ENCODE data around the gene ATP2B2. TPM values are rescaled to one million over a fixed set of nuclear protein-coding genes. Genes with fewer than 3 reads are reported as not detected.

The ATP2B2 gene
- polyA plus RNA-seq, 3 donors, result not detected

DNA sequence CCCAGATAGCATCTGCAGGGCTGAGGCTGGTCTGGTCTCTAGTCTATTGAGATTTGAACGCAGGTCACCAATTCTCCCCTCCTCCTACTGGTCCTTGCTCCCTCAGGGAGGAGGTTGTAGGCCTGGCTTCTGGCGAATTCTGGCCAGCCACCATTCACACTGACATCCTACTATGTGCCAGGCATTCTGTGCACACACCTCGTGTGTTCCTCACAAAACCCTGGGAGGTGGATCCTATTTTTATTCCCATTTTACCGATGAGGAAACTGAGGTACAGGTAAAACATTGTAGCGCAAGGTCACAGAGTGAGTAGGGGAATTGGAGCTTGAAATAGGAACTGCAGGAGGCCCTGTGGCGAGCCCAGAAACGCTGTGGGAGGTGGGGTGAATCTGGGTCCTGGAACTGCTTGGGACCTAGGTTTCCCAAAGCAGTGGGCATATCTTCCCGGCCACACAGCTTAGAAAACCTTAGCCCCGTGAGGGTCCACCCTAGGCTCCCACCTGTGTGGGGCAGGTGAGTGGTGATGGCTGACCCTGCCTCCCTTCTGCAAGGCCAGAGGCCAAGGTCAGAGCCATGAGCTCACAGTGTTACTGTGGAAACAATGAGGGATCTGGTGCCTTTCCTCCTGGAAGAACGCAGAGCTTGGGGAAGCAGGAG is 4.8 kb upstream of the ATP2B2 start:
- H3K27ac ChIP-seq (ENCODE audit: low read depth in 1 of 2, low read length in 2 of 2), result no peak overlapping the region
- DNase-seq, result no peak
- no peaks in the 10 kb centered on the region for H3K79me2 ChIP-seq (ENCODE audit: insufficient read depth, low read length)
- H2AFZ ChIP-seq (ENCODE audit: insufficient read depth, low read depth, low read length, poor library complexity, severe bottlenecking), result no peak overlapping the region
- TF ChIP-seq, protein P1, sequence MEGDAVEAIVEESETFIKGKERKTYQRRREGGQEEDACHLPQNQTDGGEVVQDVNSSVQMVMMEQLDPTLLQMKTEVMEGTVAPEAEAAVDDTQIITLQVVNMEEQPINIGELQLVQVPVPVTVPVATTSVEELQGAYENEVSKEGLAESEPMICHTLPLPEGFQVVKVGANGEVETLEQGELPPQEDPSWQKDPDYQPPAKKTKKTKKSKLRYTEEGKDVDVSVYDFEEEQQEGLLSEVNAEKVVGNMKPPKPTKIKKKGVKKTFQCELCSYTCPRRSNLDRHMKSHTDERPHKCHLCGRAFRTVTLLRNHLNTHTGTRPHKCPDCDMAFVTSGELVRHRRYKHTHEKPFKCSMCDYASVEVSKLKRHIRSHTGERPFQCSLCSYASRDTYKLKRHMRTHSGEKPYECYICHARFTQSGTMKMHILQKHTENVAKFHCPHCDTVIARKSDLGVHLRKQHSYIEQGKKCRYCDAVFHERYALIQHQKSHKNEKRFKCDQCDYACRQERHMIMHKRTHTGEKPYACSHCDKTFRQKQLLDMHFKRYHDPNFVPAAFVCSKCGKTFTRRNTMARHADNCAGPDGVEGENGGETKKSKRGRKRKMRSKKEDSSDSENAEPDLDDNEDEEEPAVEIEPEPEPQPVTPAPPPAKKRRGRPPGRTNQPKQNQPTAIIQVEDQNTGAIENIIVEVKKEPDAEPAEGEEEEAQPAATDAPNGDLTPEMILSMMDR (IDR thresholded peaks at IDR 0.05), result no peak
- H4K20me1 ChIP-seq (ENCODE audit: insufficient read depth, low read length), result no peaks in the 10 kb centered on the region
- no peak overlapping the region for H3K4me3 Mint-ChIP-seq
- H3K27me3 Mint-ChIP-seq (ENCODE audit: low read depth in 3 of 3), result peaks cover 10 to 21% (median 12%) of the 10 kb centered on the region in 3 donors
- no peaks in the 10 kb centered on the region for H3K9me3 ChIP-seq (replicated peaks in 1 of 2; ENCODE audit: control insufficient read depth in 1 of 2, insufficient read depth in 1 of 2, low read length in 2 of 2)
- H3K27me3 ChIP-seq (ENCODE audit: control insufficient read depth in 2 of 2, insufficient read depth in 2 of 2, low read length in 2 of 2), result peaks cover 0 to 13% of the 10 kb centered on the region in 2 donors
- no peaks in the 10 kb centered on the region for H3K36me3 Mint-ChIP-seq
- H3K4me1 Mint-ChIP-seq, result peaks cover 2% of the 10 kb centered on the region
- H3K36me3 ChIP-seq (replicated peaks in 1 of 2; ENCODE audit: control insufficient read depth in 1 of 2, insufficient read depth in 2 of 2, low read length in 2 of 2), result no peaks in the 10 kb centered on the region
- no peak overlapping the region for H3K4me3 ChIP-seq (replicated peaks in 1 of 3; ENCODE audit: low read depth in 2 of 3, low read length in 3 of 3)
- 86% methylated on average over 7 of the region's 10 CpGs for WGBS (ENCODE audit: insufficient coverage)
- no peaks in the 10 kb centered on the region for H3K9me3 Mint-ChIP-seq
- intact Hi-C loops (cut with micrococcal nuclease), result no loop called here
- no peak overlapping the region for H3K9ac ChIP-seq (ENCODE audit: insufficient read depth, low read length, poor library complexity, severe bottlenecking)
- H3K27ac Mint-ChIP-seq, result no peak overlapping the region
- H3K4me1 ChIP-seq (ENCODE audit: control insufficient read depth in 1 of 2, insufficient read depth in 2 of 2, low read length in 2 of 2), result no peaks in the 10 kb centered on the region
- H3K4me2 ChIP-seq (replicated peaks; ENCODE audit: extremely low read depth, low read length, poor library complexity, severe bottlenecking), result no peak overlapping the region

DNA sequence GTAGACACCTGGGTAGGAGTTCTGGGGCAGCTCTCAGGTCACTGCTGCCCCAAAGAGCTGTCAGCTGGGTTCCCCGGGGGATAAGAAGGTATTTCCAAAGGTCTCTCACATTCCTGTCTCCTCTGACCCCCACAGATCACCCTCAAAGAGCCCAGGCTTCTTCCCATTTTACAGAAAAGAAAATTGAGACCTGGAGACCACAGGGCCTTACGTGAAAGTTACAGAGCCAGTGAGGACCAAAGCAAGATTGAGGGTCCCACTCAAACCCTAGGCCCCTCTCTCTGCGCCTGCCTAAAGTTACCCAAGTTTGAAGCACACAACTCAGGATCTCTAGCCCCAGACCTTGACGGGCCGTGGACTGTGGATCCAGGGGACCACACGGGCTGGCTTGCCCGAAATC is 3.9 kb upstream of the ATP2B2 start:
- Histone ChIP-seq H3K79me2 (ENCODE audit: insufficient read depth, low read length) (no peaks in the 10 kb centered on the region), H3K9me3 (replicated peaks in 1 of 2; ENCODE audit: control insufficient read depth in 1 of 2, insufficient read depth in 1 of 2, low read length in 2 of 2) (no peaks in the 10 kb centered on the region), H3K9ac (ENCODE audit: insufficient read depth, low read length, poor library complexity, severe bottlenecking) (no peak overlapping the region), H3K36me3 (replicated peaks in 1 of 2; ENCODE audit: control insufficient read depth in 1 of 2, insufficient read depth in 2 of 2, low read length in 2 of 2) (no peaks in the 10 kb centered on the region), H3K4me3 (replicated peaks in 1 of 3; ENCODE audit: low read depth in 2 of 3, low read length in 3 of 3) (no peak overlapping the region), H3K4me2 (replicated peaks; ENCODE audit: extremely low read depth, low read length, poor library complexity, severe bottlenecking) (no peak overlapping the region), H3K27ac (ENCODE audit: low read depth in 1 of 2, low read length in 2 of 2) (no peak overlapping the region), H3K4me1 (ENCODE audit: control insufficient read depth in 1 of 2, insufficient read depth in 2 of 2, low read length in 2 of 2) (no peaks in the 10 kb centered on the region), H2AFZ (ENCODE audit: insufficient read depth, low read depth, low read length, poor library complexity, severe bottlenecking) (no peak overlapping the region), H3K27me3 (ENCODE audit: control insufficient read depth in 2 of 2, insufficient read depth in 2 of 2, low read length in 2 of 2) (peaks cover 5 to 22% of the 10 kb centered on the region in 2 donors), H4K20me1 (ENCODE audit: insufficient read depth, low read length) (no peaks in the 10 kb centered on the region)
- TF ChIP-seq, protein P1 (IDR thresholded peaks at IDR 0.05), result no peak
- WGBS (ENCODE audit: insufficient coverage), result 93% methylated on average over 5 of the region's 7 CpGs
- Mint-ChIP-seq H3K36me3 (no peaks in the 10 kb centered on the region), H3K9me3 (peaks cover 0 to under 1% (median 0%) of the 10 kb centered on the region in 7 donors), H3K27ac (no peak overlapping the region), H3K4me3 (no peak overlapping the region), H3K27me3 (ENCODE audit: low read depth in 3 of 3) (peaks cover 18 to 30% (median 21%) of the 10 kb centered on the region in 3 donors), H3K4me1 (peaks cover 5% of the 10 kb centered on the region)
- DNase-seq, result no peak
- intact Hi-C loops (cut with micrococcal nuclease), result no loop called here
